GM23338 (cell line): Measurements from ENCODE around the gene CLC. TPM values are rescaled to one million over a fixed set of nuclear protein-coding genes. Genes with fewer than 3 reads are reported as not detected.

Source experiments
- ATAC-seq: fragments of 200-7000 bp; cut with Tn5 transposase; 3 replicates; pipeline ENCODE4 v1.9.1; 2020
- DNase-seq: peaks from one replicate; pipeline ENCODE4 v3.0.0-alpha.2; 2015; ENCODE audit warnings: low spot score
- H2AFZ ChIP-seq: fragments of 200-600 bp; sonication (generic); 2 replicates; pipeline ENCODE4 v1.8.0; 2016; ENCODE audit warnings: antibody characterized with exemption, mild to moderate bottlenecking, moderate library complexity
- H3F3A ChIP-seq: fragments of 200-600 bp; sonication (generic); replicated peaks from 2 replicates; pipeline ENCODE4 v1.8.0; 2017; ENCODE audit warnings: antibody characterized with exemption, mixed run types, low read depth
- H3K27ac ChIP-seq: fragments of 200-600 bp; sonication (generic); 2 replicates; pipeline ENCODE4 v1.6.1; 2016; ENCODE audit warnings: low read depth
- H3K27me3 ChIP-seq: fragments of 200-600 bp; sonication (generic); 2 replicates; pipeline ENCODE4 v1.8.0; 2016; ENCODE audit warnings: mild to moderate bottlenecking, mixed run types, moderate library complexity; ENCODE audit not compliant: insufficient read depth
- H3K36me3 ChIP-seq: fragments of 200-600 bp; sonication (generic); 2 replicates; pipeline ENCODE4 v1.8.0; 2016; ENCODE audit warnings: mild to moderate bottlenecking; ENCODE audit not compliant: insufficient read depth
- H3K4me1 ChIP-seq: fragments of 200-600 bp; sonication (generic); 2 replicates; pipeline ENCODE4 v1.8.0; 2016; ENCODE audit warnings: mild to moderate bottlenecking, moderate library complexity; ENCODE audit not compliant: insufficient read depth
- H3K4me2 ChIP-seq: fragments of 200-600 bp; sonication (generic); 2 replicates; pipeline ENCODE4 v1.7.1; 2017; ENCODE audit warnings: mixed run types
- H3K4me3 ChIP-seq: fragments of 200-600 bp; sonication (generic); 2 replicates; pipeline ENCODE4 v1.6.1; 2016; ENCODE audit warnings: mixed run types
- H3K79me2 ChIP-seq: fragments of 200-600 bp; sonication (generic); replicated peaks from 2 replicates; pipeline ENCODE4 v1.8.0; 2017; ENCODE audit warnings: mild to moderate bottlenecking; ENCODE audit not compliant: insufficient read depth
- H3K9me2 ChIP-seq: fragments of 200-600 bp; sonication (generic); 2 replicates; pipeline ENCODE4 v1.8.0; 2017; ENCODE audit not compliant: insufficient read depth
- H4K20me1 ChIP-seq: fragments of 200-600 bp; sonication (generic); replicated peaks from 2 replicates; pipeline ENCODE4 v1.8.0; 2017; ENCODE audit warnings: mild to moderate bottlenecking; ENCODE audit not compliant: insufficient read depth
- H3K27ac Mint-ChIP-seq: 2 replicates; pipeline ENCODE4 v1.8.0; 2020; ENCODE audit warnings: inconsistent platforms, mild to moderate bottlenecking, moderate library complexity, mixed read lengths
- H3K27me3 Mint-ChIP-seq: 3 replicates; pipeline ENCODE4 v1.8.0; 2022; ENCODE audit warnings: low read depth, mild to moderate bottlenecking, moderate library complexity, mixed read lengths, inconsistent platforms; ENCODE audit not compliant: insufficient read depth, poor library complexity
- H3K36me3 Mint-ChIP-seq: 3 replicates; pipeline ENCODE4 v1.8.0; 2021; ENCODE audit warnings: low read depth, mild to moderate bottlenecking, inconsistent platforms, moderate library complexity, mixed read lengths
- H3K4me1 Mint-ChIP-seq: 3 replicates; pipeline ENCODE4 v1.8.0; 2020; ENCODE audit warnings: mild to moderate bottlenecking, inconsistent platforms, mixed read lengths
- H3K4me3 Mint-ChIP-seq: 3 replicates; pipeline ENCODE4 v1.8.0; 2021; ENCODE audit warnings: moderate library complexity, mild to moderate bottlenecking, inconsistent platforms, mixed read lengths
- H3K9me3 Mint-ChIP-seq: 3 replicates; pipeline ENCODE4 v1.8.0; 2020; ENCODE audit warnings: moderate library complexity, mild to moderate bottlenecking, inconsistent platforms, mixed read lengths
- POLR2AphosphoS5 ChIP-seq: IDR thresholded peaks from 2 replicates; pipeline ENCODE4 v1.6.1; 2016; ENCODE audit warnings: antibody characterized with exemption, low read depth
- REST ChIP-seq: IDR thresholded peaks from one replicate; pipeline ENCODE4 v1.6.1; 2018; ENCODE audit warnings: antibody characterized with exemption; ENCODE audit not compliant: unreplicated experiment
- ZNF114 ChIP-seq: fragments of 250-450 bp; sonication (Bioruptor Pico); IDR thresholded peaks from 2 replicates; pipeline ENCODE4 v1.5.0; 2020; ENCODE audit warnings: mild to moderate bottlenecking, moderate library complexity
- ZNF331 ChIP-seq: fragments of 250-450 bp; sonication (Bioruptor Pico); IDR thresholded peaks from 2 replicates; pipeline ENCODE4 v1.5.0; 2020; ENCODE audit warnings: low read depth, mild to moderate bottlenecking, moderate library complexity
- polyA plus RNA-seq: library from polyadenylated mRNA; unstranded; fragments of >200 nt; fragmentation: Nextera tagmentation; extraction: Ambion mirVana; gene quantifications from 2 replicates; pipeline ENCODE4 v1.2.1, GENCODE V29; 2016
- total RNA-seq: library from RNA; depleted of rRNA; stranded (reverse); fragments of >200 nt; shearing (Covaris generic); gene quantifications from 2 replicates; pipeline ENCODE4 v1.2.3, GENCODE V29; 2014
- TF ChIP-seq, protein P1 (sequence below): fragments of 250-450 bp; sonication (Bioruptor Pico); IDR thresholded peaks from 2 replicates; pipeline ENCODE4 v1.5.0; 2020; ENCODE audit warnings: mild to moderate bottlenecking, moderate library complexity

Gene CLC
- total and polyA plus RNA-seq, 2 experiments from 2014 or later = not detected

- TF ChIP-seq, protein P1, sequence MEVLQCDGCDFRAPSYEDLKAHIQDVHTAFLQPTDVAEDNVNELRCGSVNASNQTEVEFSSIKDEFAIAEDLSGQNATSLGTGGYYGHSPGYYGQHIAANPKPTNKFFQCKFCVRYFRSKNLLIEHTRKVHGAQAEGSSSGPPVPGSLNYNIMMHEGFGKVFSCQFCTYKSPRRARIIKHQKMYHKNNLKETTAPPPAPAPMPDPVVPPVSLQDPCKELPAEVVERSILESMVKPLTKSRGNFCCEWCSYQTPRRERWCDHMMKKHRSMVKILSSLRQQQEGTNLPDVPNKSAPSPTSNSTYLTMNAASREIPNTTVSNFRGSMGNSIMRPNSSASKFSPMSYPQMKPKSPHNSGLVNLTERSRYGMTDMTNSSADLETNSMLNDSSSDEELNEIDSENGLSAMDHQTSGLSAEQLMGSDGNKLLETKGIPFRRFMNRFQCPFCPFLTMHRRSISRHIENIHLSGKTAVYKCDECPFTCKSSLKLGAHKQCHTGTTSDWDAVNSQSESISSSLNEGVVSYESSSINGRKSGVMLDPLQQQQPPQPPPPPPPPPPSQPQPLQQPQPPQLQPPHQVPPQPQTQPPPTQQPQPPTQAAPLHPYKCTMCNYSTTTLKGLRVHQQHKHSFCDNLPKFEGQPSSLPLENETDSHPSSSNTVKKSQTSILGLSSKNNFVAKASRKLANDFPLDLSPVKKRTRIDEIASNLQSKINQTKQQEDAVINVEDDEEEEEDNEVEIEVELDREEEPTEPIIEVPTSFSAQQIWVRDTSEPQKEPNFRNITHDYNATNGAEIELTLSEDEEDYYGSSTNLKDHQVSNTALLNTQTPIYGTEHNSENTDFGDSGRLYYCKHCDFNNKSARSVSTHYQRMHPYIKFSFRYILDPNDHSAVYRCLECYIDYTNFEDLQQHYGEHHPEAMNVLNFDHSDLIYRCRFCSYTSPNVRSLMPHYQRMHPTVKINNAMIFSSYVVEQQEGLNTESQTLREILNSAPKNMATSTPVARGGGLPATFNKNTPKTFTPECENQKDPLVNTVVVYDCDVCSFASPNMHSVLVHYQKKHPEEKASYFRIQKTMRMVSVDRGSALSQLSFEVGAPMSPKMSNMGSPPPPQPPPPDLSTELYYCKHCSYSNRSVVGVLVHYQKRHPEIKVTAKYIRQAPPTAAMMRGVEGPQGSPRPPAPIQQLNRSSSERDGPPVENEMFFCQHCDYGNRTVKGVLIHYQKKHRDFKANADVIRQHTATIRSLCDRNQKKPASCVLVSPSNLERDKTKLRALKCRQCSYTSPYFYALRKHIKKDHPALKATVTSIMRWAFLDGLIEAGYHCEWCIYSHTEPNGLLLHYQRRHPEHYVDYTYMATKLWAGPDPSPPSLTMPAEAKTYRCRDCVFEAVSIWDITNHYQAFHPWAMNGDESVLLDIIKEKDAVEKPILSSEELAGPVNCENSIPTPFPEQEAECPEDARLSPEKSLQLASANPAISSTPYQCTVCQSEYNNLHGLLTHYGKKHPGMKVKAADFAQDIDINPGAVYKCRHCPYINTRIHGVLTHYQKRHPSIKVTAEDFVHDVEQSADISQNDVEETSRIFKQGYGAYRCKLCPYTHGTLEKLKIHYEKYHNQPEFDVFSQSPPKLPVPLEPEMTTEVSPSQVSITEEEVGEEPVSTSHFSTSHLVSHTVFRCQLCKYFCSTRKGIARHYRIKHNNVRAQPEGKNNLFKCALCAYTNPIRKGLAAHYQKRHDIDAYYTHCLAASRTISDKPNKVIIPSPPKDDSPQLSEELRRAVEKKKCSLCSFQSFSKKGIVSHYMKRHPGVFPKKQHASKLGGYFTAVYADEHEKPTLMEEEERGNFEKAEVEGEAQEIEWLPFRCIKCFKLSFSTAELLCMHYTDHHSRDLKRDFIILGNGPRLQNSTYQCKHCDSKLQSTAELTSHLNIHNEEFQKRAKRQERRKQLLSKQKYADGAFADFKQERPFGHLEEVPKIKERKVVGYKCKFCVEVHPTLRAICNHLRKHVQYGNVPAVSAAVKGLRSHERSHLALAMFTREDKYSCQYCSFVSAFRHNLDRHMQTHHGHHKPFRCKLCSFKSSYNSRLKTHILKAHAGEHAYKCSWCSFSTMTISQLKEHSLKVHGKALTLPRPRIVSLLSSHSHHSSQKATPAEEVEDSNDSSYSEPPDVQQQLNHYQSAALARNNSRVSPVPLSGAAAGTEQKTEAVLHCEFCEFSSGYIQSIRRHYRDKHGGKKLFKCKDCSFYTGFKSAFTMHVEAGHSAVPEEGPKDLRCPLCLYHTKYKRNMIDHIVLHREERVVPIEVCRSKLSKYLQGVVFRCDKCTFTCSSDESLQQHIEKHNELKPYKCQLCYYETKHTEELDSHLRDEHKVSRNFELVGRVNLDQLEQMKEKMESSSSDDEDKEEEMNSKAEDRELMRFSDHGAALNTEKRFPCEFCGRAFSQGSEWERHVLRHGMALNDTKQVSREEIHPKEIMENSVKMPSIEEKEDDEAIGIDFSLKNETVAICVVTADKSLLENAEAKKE (CRISPR knock-in tag) = no peak
- TF ChIP-seq ZNF114 (CRISPR knock-in tag) = no peak
Measured at GRCh38 chr19:39729594-39729993, 8.2 kb downstream of the CLC start (continued).

DNA sequence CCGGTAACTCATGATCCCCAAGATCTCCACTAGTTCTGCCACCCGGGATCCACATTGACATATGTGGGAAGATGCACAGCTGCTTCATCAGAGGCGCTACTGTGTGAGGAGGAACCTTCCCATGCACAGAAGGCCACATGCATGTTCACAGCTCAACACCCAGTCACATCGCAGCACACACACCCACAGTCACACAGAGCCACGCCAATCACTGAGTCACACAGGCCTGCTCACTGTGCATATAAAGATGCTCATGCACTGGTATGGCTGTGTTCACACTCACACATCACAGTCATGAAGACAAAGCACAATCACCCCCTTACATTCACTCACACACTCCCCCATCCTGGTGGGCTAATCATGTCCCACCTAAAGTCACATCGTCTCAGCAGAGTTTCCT lies 9.8 kb downstream of the CLC start:
- Mint-ChIP-seq H3K27ac (no peak overlapping the region), H3K27me3 (peaks cover 3% of the 10 kb centered on the region), H3K4me3 (no peak overlapping the region), H3K36me3 (no peaks in the 10 kb centered on the region), H3K4me1 (no peaks in the 10 kb centered on the region), H3K9me3 (no peaks in the 10 kb centered on the region)
- no peak overlapping the region for H3K4me3 ChIP-seq
- DNase-seq = no peak
- no peaks in the 10 kb centered on the region for H3F3A ChIP-seq
- H3K4me2 ChIP-seq = no peak overlapping the region
- H4K20me1 ChIP-seq = no peaks in the 10 kb centered on the region
- H3K4me1 ChIP-seq = no peaks in the 10 kb centered on the region
- no peaks in the 10 kb centered on the region for H3K79me2 ChIP-seq
- no peaks in the 10 kb centered on the region for H3K27me3 ChIP-seq
- no peak for ATAC-seq
- no peaks in the 10 kb centered on the region for H3K9me2 ChIP-seq
- no peak overlapping the region for H3K27ac ChIP-seq
- H3K36me3 ChIP-seq = no peaks in the 10 kb centered on the region
- H2AFZ ChIP-seq = no peak overlapping the region
- TF ChIP-seq ZNF331 (CRISPR knock-in tag) = no peak
- TF ChIP-seq ZNF114 (CRISPR knock-in tag) = no peak
- TF ChIP-seq, protein P1 (CRISPR knock-in tag) = no peak
- TF ChIP-seq POLR2AphosphoS5 = no peak
- TF ChIP-seq REST = no peak
